ENCODE measurements around the gene HTR1E. TPM values are rescaled to one million over a fixed set of nuclear protein-coding genes. Genes with fewer than 3 reads are reported as not detected.
"Not testable (repeated sequence)": the region's sequence is repeated elsewhere in the genome, so short reads cannot be mapped to it uniquely, and the experiment has no call there.

Gene HTR1E
- polyA plus RNA-seq, 3 donors, result 0.43 to 1.0 (median 0.85) TPM

DNA sequence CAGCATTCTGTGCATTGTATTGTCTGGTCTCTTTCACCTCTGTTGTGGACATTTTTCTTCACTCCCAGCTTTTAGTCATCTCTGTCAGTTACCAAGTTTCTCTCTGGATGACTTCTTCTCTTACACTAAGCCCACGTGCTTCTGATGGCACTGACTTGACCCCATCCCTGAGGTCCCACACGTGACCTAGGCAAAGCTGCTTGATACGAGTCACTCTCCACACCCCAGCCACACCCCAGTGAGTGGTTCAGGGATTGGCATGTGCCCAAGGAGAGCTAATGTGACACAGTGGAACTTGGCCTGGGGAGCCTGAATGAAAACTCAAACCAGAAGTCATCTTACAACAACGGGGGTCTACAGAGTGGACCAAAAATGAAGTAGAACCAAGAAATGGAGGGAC, 32.2 kb downstream of the HTR1E start:
- DNase-seq (ENCODE audit: low read depth in 3 of 3, low spot score in 2 of 3), result no peak

DNA sequence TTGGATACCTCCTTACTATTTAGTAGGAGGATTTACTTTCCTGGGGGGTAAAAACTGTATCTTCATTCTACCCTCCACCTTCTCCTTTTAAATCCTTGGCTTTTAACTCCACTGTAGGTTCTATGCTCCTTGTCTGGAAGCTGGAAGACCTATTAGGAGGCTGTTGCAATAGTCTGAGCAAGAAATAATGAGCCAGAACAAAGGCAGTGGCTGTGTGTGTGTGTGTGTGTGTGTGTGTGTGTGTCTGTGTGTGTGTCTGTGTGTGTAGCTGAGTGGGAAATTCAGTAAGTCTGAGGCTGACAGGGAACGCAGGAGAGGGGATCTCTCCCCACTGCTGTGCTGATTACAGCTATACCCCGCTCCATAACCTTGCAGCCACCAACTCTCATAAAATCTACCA, 35.8 kb downstream of the HTR1E start:
- no peak for DNase-seq (ENCODE audit: low read depth in 3 of 3, low spot score in 2 of 3)

DNA sequence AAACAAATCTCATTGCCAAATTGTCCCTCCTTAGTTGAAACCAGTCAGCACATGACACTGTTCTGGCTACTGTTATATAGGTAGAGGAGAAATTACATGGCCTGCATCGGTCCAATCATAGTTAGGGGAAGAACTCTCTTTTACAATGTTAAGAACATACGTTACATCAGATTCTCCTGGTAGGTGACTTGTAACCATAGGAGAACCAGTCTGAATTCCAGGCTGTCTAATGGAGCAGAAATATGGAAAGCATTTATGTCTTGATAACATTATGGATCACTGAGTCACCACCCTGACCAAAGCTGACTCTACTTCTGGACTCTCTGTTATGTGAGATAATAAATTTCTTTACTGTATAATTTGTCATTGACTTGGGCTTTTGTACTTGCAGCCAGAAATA, 40.9 kb downstream of the HTR1E start:
- DNase-seq (ENCODE audit: low read depth in 3 of 3, low spot score in 2 of 3), result no peak

DNA sequence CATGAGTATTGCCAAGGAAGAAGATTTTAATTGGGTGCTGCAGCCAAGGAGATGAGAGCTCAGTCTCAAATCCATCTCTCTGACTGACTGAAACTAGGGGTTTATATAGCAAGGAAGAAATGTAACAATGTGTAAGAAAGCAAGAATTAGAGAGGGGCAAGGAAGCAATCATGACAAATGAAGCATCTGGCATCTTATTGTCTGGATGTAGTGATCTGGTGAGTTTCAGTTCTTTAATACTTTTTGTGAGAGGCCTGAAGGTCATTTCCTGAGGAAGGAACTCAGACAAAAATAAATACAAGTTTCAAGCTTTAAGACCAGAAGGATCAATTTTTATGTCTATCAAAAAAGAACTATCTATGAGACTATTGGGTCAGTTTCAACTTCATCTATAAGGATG, 64.2 kb downstream of the HTR1E start:
- no peak for DNase-seq (ENCODE audit: low read depth in 3 of 3, low spot score in 2 of 3)

DNA sequence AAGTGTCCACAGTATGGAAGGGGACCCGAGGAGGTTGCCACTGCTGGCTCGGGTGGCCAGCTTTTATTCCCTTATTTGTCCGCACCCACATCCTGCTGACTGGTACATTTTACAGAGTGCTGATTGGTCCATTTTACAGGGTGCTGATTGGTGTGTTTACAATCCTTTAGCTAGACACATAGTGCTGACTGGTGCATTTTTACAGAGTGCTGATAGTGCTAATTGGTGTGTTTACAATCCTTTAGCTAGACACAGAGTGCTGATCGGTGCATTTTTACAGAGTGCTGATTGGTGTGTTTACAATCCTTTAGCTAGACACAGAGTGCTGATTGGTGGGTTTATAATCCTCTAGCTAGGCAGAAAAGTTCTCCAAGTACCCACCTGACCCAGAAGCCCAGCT, 65.1 kb downstream of the HTR1E start:
- not testable (repeated sequence) for DNase-seq (ENCODE audit: low read depth in 3 of 3, low spot score in 2 of 3)

DNA sequence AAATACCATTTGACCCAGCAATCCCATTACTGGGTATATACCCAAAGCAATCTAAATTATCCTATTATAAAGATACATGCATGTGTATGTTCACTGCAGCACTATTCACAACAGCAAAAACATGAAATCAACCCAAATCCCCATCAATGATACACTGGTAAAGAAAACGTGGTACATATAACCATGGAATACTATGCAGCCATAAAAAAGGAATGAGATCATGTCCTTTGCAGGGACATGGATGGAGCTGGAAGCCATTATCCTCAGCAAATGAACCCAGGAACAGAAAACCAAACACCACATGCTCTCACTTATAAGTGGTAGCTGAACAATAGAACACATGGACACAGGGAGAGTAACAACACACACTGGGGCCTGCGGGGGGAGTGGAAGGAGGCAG, 69.2 kb downstream of the HTR1E start:
- not testable (repeated sequence) for DNase-seq (ENCODE audit: low read depth in 3 of 3, low spot score in 2 of 3)

DNA sequence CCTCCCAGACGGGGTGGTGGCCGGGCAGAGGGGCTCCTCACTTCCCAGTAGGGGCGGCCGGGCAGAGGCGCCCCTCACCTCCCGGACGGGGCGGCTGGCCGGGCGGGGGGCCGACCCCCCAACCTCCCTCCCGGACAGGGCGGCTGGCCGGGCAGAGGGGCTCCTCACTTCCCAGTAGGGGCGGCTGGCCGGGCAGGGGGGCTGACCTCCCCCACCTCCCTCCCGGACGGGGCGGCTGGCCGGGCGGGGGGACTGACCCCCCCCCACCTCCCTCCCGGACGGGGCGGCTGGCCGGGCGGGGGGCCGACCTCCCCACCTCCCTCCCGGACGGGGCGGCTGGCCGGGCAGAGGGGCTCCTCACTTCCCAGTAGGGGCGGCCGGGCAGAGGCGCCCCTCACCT, 72.3 kb downstream of the HTR1E start:
- not testable (repeated sequence) for DNase-seq (ENCODE audit: low read depth in 3 of 3, low spot score in 2 of 3)

DNA sequence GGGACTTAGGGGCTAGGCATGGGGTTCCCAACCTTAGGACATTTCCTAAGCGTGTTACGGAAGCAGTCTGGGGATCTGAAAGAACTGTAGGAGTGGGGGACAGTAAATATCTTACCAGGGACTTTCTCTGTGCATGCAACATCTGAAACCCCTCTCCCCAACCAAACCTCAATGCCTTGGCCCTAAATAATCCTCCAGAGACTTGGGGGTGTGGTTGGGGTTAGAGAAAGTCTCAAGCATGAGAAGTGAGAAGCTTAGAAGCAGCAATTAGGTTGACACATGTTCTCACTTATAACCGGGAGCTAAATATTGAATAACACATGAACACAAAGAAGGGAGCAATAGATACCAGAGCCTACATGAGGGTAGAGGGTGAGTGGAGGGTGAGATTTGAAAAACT, 74.7 kb downstream of the HTR1E start:
- DNase-seq (ENCODE audit: low read depth in 3 of 3, low spot score in 2 of 3), result no peak

DNA sequence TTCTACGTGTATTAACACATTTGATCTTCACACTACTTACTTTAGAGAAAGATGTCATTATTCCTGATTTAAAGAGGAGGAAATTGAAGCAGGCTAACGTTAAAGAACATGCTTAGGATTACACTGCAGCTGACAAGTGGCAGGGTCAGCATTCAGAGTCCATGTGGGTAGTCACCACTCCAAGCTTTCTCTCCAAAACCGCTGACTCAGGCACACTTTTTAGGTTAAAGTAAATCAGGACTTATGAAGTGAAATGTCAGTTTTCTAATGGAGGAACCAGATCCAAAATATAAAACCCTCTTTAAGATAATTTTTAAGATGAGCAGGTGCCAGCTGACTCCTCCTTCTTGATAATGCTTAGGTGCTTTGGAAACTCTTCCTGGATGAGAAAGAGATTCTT, 75.4 kb downstream of the HTR1E start:
- DNase-seq (ENCODE audit: low read depth in 3 of 3, low spot score in 2 of 3), result no peak

DNA sequence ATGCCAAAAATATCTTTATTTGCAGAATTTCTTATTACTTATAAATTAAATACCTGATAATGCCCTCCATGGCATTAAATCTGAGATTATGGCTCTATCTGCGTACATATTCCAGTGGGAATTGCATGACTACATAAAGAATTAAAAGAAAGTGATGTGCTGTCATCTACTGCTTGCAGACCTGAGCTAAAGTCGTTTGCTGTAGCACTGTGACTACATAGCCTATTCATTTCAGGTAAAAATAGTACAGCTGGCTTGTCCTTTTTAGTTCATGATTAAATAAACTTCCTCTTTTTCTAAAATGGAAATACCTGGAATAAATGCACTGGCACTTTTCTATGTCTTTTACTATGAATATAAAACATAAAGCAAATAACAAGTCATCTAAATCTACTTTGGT, 79.4 kb downstream of the HTR1E start:
- no peak for DNase-seq (ENCODE audit: low read depth in 3 of 3, low spot score in 2 of 3)

DNA sequence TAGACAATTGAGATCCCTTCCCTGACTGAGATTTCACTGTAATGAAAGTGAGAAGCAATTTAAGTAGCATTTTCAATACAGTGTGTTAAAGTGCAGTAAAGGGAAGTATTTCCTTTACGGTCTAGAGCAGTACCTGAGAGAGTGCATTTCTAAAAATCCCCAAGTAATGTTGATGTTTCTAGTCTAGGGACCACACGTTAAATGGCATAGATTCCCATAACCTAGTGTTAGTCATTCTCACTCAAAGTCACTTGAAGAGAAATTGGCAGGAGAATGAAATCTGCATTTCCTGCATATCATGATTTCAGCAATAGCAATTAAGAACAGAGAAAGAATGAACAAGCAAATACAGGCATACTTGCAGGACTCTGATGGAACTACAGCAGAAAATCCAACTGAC, 89.7 kb downstream of the HTR1E start:
- no peak for DNase-seq (ENCODE audit: low read depth in 3 of 3, low spot score in 2 of 3)

DNA sequence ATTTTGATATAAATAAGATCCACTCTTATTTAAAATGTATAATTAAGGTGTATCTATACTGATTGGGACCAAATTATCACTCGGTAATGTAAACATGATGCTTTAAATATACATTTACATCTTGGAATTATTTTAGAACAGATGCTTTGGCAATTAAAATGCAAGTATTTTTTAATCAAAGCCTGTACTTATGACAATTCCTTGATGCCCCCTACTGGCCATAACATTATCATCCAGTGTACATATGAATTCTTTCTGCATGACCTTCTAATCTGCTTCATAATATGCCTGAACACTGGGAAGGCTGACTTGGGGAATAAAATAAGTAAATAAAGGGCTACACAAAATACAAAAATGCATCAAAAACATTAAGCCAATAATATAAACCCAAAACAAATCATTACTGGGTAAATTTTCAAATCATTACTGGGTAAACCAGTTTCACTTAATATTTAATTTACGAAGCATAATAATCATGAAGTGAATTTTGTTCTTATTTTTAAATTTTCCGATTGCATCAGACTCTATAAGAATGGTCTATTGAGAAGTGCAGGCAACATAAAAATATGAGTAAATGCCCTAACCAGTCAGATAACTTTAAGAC, 92.5 kb downstream of the HTR1E start:
- DNase-seq (ENCODE audit: low read depth in 3 of 3, low spot score in 2 of 3), result peak; percentile 4 to 19 (median 14)

DNA sequence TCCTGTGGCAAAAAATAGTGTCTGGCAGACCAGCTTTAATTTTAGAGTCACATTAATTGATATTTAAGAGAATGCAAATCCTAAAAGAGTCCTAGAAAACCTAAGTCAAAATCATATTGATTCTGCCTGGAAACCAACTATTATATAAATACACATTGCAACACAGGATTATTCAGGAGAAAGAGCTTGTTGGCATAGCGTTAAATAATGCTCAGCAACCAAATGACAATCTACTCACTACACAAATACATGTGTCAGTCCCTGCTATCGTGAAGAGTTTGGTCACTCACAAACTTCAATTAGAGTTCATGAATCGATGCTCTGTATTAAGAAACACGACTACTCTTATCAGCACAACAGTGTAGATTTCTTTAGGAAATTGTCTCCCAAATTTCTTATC, 103.4 kb downstream of the HTR1E start:
- no peak for DNase-seq (ENCODE audit: low read depth in 3 of 3, low spot score in 2 of 3)

DNA sequence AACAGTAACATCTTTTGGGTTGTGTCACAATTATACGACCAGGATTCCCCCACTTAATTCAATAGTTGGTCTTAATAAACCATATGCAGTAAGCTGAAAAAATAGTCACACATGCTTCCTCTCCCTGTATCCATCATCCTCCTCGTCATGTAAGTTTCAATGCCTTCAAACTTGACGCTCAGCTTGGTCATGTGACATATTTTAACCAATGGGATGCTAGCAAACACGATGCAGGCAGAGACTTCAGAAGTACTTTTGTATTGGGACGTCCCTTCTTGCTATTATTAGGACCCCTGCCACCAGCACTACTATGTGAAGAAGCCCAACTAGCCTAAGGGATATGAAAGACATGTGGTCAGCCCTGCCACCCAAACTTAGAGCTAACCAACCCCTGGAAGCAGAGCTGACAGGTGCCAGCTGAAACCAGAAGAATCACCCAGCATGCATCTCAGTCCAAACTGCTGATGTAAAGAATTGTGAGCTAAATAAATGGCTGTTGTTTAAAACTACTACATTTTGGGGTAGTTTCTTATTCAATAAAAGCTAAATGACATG, 108.3 kb downstream of the HTR1E start:
- no peak for DNase-seq (ENCODE audit: low read depth in 3 of 3, low spot score in 2 of 3)

DNA sequence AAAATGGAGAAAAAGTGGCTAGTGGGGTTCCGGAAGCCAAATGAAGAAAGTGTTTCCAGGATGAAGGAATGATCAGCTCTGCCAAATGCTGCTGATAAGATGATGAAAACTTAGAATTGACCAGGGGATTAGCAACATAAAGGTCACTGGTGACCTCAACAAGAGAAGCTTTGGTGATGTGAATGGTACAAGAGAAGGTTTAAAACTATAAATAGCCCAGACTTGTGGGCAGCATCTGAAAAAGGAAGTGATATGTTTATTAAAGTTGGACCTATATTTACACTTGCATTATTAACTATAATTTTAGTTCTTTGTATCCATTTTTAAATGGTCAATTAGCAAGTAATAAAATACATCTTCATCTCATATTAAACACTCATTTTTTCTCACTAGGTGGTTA, 112.5 kb downstream of the HTR1E start:
- no peak for DNase-seq (ENCODE audit: low read depth in 3 of 3, low spot score in 2 of 3)

DNA sequence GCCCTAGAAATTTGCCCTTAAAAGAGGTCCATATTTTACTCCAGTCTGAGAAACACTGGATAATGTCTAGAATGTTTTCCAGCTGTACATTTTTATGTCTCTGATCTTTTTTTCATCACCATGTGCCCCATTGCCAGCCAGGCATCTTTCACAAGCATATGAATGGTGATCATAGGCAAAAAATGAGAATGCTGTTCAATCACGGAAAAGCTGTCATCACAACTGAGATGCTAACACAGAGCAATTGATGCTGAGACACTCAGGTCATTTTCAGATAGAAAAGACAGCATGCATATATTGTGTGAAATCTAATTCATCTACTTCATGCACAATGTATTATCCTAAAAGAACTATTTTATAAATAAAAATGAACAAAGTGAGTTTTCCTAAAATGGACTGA, 116.0 kb downstream of the HTR1E start:
- DNase-seq (ENCODE audit: low read depth in 3 of 3, low spot score in 2 of 3), result no peak

DNA sequence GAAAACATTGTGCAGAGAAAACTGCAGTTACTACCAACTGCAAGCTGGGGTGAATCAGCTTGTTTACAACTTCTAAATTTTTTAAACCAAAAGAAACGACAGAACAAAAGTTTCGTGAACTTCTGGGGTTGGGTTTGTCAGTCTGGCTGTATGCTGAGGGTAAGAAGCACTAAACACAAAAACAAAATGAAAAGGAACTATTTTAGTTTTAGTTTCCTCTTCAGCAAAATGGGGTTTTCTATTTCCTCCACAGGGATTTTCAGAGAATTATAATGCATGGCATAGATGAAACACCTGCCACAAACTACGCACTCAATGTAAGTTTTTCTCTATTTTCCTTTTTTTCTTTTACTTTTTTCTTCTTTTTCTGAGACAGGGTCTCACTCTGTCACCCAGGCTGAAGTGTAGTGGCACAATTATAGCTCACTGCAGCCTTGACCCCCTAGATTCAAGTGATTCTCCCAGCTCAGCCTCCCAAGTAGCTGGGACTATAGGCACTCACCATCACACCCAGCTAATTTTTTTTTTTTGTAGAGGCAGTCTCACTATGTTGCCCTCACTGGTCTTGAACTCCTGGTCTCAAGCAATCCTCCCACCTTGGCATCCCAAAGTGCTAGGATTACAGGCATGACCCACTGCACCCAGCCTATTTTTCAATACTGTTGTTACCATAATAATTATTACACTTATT, 117.0 kb downstream of the HTR1E start:
- DNase-seq (ENCODE audit: low read depth in 3 of 3, low spot score in 2 of 3), result no peak

DNA sequence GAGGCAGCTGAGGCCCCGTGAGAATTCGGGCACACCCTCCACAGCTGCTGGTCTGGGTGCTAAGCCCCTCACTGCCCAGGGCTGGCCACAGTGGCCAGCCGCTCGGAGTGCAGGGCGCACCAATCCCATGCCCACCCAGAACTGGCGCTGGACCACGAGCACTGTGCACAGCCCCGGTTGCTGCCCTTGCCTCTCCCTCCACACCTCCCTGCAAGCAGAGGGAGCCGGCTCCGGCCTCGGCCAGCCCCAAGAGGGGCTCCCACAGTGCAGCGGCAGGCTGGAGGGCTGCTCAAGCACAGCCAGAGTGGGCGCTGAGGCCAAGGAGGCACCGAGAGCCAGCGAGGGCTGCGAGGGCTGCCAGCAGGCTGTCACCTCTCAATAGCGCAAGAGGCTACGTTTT, 122.6 kb downstream of the HTR1E start:
- DNase-seq (ENCODE audit: low read depth in 3 of 3, low spot score in 2 of 3), result no peak

DNA sequence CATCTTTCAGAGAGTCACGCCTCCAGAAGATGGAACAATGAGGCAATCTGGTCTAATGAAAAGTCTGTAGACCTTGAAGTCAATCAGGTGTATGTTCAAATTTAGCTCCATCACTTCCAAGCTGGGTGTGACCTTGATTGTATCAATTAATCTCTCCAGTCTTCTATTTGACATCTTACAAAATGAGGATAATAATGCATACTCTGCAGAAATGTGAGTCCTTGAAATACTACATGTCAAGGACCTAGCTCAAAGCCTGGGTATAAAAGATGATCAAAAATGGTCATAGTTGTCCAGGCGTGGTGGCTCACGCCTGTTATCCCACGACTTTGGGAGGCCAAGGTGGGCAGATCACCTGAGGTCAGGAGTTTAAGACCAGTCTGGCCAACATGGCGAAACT, 127.8 kb downstream of the HTR1E start:
- DNase-seq (ENCODE audit: low read depth in 3 of 3, low spot score in 2 of 3), result no peak

All from right renal cortex interstitium (tissue), 3 donors.